ENCODE data around the gene C16orf96. TPM values are rescaled to one million over a fixed set of nuclear protein-coding genes. Genes with fewer than 3 reads are reported as not detected.
A peak's percentile ranks its signal among the peaks of the same experiment; 100 is the strongest.

Gene C16orf96
- total and polyA plus RNA-seq, 2 of the 8 experiments (the other 6 are each of a cell fraction or from before 2014, with no cell fraction given), result 1.0 to 1.3 TPM

DNA sequence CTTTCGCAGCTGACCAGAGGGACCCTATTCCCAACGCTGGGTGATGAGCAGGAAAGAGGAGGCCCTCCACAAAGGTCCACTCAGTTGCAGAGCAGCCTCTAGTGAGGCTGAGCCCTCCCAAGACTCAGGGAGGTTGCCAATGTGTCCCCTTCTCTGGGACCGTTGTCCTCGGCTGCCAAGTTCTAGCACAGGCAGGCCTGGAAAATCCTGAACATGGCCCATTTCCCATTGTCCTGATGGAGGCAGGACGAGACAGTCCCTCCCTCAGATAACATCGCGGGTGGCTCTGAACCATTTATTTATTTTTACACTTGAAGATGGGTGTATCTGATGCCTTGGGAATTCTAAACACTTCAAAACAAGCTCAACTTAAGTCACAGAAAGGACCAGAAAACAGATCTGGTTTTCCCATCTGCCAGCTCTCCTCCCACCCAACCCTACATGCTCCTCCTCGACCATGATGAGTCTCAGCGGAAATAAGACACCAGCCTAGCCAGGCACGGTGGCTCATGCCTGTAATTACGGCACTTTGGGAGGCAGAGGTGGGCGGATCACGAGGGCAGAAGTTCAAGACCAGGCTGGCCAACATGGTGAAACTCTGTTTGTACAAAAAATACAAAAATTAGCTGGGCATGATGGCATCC lies 30.4 kb upstream of the C16orf96 start:
- no peak overlapping the region for H3K14ac ChIP-seq (ENCODE audit: insufficient read length)
- 0 out of 2 replicates have a peak overlapping the region, but pooled peaks have one; percentile 69 for H2BK20ac ChIP-seq (ENCODE audit: low read length)
- no peak overlapping the region for H4K5ac ChIP-seq (ENCODE audit: insufficient read length, low read depth, low read length)
- H4K91ac ChIP-seq (replicated peaks; ENCODE audit: insufficient read length, low read length), result no peak overlapping the region
- no peak overlapping the region for H4K8ac ChIP-seq (ENCODE audit: extremely low read depth, insufficient read depth, low read length)
- CTCF ChIA-PET (ENCODE audit: partially characterized antibody), result interaction anchor here (0.7 to 35.4 kb wide), 6 partner anchors 8 to 87 kb away, joined by 3 to 968 read pairs (median 5); partner anchors contain the start of genes C16orf96 and CDIP1
- H3K27ac ChIP-seq (ENCODE audit: low read depth, low read length), result no peak overlapping the region
- no peak overlapping the region for H2AFZ ChIP-seq (ENCODE audit: low read length)
- WGBS, 2 experiments (ENCODE audit: extremely low coverage in 1 of 2, insufficient coverage in 1 of 2, insufficient read length in 1 of 2, insufficient replicate concordance in 2 of 2, low coverage in 1 of 2, low lambda C conversion rate in 2 of 2, missing lambda C conversion rate in 1 of 2), result 91% methylated on average over 13 of the region's 13 CpGs; no CpG with 5 or more reads in 1 of the 2 experiments
- no peak for DNase-seq (ENCODE audit: low read depth in 1 of 2, low spot score in 2 of 2)
- H3K18ac ChIP-seq (ENCODE audit: extremely low read depth, low read length), result peak overlapping the region; percentile 3; the same call in 1 of the 2 replicates
- H3K36me3 ChIP-seq (ENCODE audit: control insufficient read depth in 2 of 4, insufficient read depth in 4 of 4, low read length in 3 of 4), result no peaks in the 10 kb centered on the region
- H2BK120ac ChIP-seq (replicated peaks; ENCODE audit: low read depth, low read length), result no peak overlapping the region
- peaks cover 3 to 18% of the 10 kb centered on the region in 2 experiments; a peak in 2 of 4 replicates for H3K79me2 ChIP-seq (ENCODE audit: control insufficient read depth in 1 of 2, insufficient read depth in 2 of 2, low read length in 2 of 2)
- no peak overlapping the region for H2BK5ac ChIP-seq (ENCODE audit: low read depth, low read length)
- H3K27me3 ChIP-seq (replicated peaks in 1 of 4; ENCODE audit: control insufficient read depth in 3 of 4, extremely low read depth in 1 of 4, insufficient read depth in 3 of 4, low read length in 3 of 4), result no peaks in the 10 kb centered on the region
- no peaks in the 10 kb centered on the region for H3K9me3 ChIP-seq (ENCODE audit: insufficient read depth in 2 of 2, low read depth in 1 of 2, low read length in 1 of 2)
- no peak for FAIRE-seq
- no peak overlapping the region for H3K4ac ChIP-seq (replicated peaks; ENCODE audit: insufficient read length, low read depth, low read length)
- POLR2A ChIA-PET (ENCODE audit: partially characterized antibody), result interaction anchor here (0.6 to 2.6 kb wide), 4 partner anchors 11 to 246 kb away, joined by 3 to 11 read pairs (median 6); no protein-coding TSS in a partner anchor
- peaks cover 5% of the 10 kb centered on the region for H3K79me1 ChIP-seq (ENCODE audit: low read depth, low read length)
- no peaks in the 10 kb centered on the region; the same call in 1 of the 2 replicates for H3K23me2 ChIP-seq (ENCODE audit: low read depth, low read length)
- H3K56ac ChIP-seq (replicated peaks; ENCODE audit: insufficient read length, low read depth, low read length), result no peak overlapping the region
- no peak overlapping the region for H3K9ac ChIP-seq (replicated peaks in 1 of 4; ENCODE audit: extremely low read depth in 1 of 4, low read depth in 3 of 4, low read length in 3 of 4)
- H3K4me1 ChIP-seq (replicated peaks in 1 of 4; ENCODE audit: control insufficient read depth in 3 of 4, insufficient read depth in 4 of 4, low read length in 3 of 4), result peaks cover 4 to 31% (median 25%) of the 10 kb centered on the region in 4 experiments
- no peak overlapping the region for H3K23ac ChIP-seq (ENCODE audit: insufficient read length)
- H2BK15ac ChIP-seq (ENCODE audit: low read length), result 0 out of 2 replicates have a peak overlapping the region, but pooled peaks have one; percentile 46
- no peak overlapping the region for H2AK5ac ChIP-seq (ENCODE audit: low read depth, low read length)
- no peak overlapping the region for H3K4me2 ChIP-seq (ENCODE audit: insufficient read depth in 1 of 2, low read depth in 2 of 2, low read length in 2 of 2)
- peaks cover 0 to 11% of the 10 kb centered on the region in 2 experiments for H4K20me1 ChIP-seq (replicated peaks in 1 of 2; ENCODE audit: control insufficient read depth in 1 of 2, insufficient read depth in 2 of 2, low read length in 2 of 2)
- no peak overlapping the region for H2BK12ac ChIP-seq (ENCODE audit: low read depth, low read length)
- no peak overlapping the region for H3K4me3 ChIP-seq (ENCODE audit: extremely low read depth in 1 of 4, insufficient read depth in 2 of 4, low read depth in 3 of 4, low read length in 4 of 4)
- TF ChIP-seq TCF12 (IDR thresholded peaks at IDR 0.05; ENCODE audit: low read depth, low read length), result no peak
- TF ChIP-seq SUZ12 (IDR thresholded peaks at IDR 0.05; ENCODE audit: low read length), result no peak
- TF ChIP-seq TBP (IDR thresholded peaks at IDR 0.05; ENCODE audit: low read depth, low read length), result no peak
- TF ChIP-seq YY1 (IDR thresholded peaks at IDR 0.05; ENCODE audit: low read depth, low read length), result no peak
- TF ChIP-seq TEAD4 (IDR thresholded peaks at IDR 0.05; ENCODE audit: low read depth, low read length), result no peak
- no peak for TF ChIP-seq GTF2F1 (IDR thresholded peaks at IDR 0.05; ENCODE audit: borderline replicate concordance, low read depth, low read length)
- no peak for TF ChIP-seq RXRA (IDR thresholded peaks at IDR 0.05; ENCODE audit: insufficient read depth, low read depth, low read length)
- no peak for TF ChIP-seq PHF8 (conservative IDR thresholded peaks at IDR 0.05; ENCODE audit: low read depth, low read length)
- TF ChIP-seq NANOG (IDR thresholded peaks at IDR 0.05; ENCODE audit: insufficient read depth, low read depth, low read length, poor library complexity, severe bottlenecking), result no peak
- no peak for TF ChIP-seq JUND (IDR thresholded peaks at IDR 0.05; ENCODE audit: low read length)
- no peak for TF ChIP-seq NRF1 (IDR thresholded peaks at IDR 0.05; ENCODE audit: low read depth, low read length)

All from H1 (cell line).